Measurements from ENCODE around the gene RAB3GAP2.
"Not testable (repeated sequence)": the region's sequence is repeated elsewhere in the genome, so short reads cannot be mapped to it uniquely, and the experiment has no call there.

RAB3GAP2 gene

DNA sequence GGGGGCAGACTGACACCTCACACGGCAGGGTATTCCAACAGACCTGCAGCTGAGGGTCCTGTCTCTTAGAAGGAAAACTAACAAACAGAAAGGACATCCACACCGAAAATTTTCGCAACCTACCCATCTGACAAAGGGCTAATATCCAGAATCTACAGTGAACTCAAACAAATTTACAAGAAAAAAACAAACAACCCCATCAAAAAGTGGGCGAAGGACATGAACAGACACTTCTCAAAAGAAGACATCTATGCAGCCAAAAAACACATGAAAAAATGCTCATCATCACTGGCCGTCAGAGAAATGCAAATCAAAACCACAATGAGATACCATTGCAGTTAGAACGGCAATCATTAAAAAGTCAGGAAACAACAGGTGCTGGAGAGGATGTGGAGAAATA lies 26.4 kb downstream of the RAB3GAP2 start:
- in situ Hi-C loops (cut with MboI; ENCODE audit: low pct_unique_long_range_greater_than_20kb, low sequenced_read_pairs); DNase-seq: not testable (repeated sequence)

DNA sequence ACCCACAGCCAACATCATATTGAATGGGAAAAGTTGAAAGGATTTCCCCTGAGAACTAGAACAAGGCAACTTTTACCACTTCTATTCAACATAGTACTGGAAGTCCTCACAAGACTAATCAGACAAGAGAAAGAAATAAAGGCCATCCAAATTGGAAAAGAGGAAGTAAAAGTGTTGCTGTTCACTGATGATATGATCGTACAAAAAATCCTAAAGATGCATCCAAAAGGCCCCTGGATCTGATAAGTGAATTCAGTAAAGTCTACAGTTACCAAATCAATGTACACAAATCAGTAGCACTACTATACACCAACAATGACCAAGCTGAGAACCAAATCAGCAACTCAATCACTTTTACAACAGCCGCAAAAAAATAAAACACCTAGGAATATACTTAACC lies 28.3 kb downstream of the RAB3GAP2 start:
- DNase-seq: peak; percentile 45
- in situ Hi-C loops (cut with MboI; ENCODE audit: low pct_unique_long_range_greater_than_20kb, low sequenced_read_pairs): no loop called here

DNA sequence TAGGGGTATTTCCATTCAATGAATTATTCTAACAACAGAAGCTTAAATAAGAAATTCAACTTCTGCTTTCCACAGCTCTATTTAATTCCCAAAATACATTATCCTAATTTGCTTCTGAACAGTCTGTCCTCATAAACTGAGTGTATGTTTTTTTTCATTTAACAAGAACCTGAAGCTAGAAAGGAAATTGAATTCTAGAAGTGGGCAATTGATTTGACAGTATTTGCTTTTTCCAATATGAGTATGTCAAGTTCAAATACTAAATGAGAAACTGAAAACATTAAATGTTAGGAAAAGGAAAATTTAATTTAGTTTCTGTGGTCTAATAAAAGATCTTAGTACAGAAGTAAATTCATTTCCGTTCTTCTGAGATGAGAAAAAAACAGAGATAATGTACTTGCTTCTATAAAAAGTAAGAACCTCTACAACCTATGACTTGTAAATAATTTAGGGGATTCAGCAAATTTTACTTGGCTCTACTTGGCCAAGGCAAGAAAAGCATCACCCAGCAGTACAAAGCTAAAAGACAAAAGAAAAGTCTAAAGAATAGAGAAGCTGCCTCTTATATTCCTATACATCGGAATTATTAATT lies 31.1 kb downstream of the RAB3GAP2 start:
- no peak for DNase-seq
- in situ Hi-C loops (cut with MboI; ENCODE audit: low pct_unique_long_range_greater_than_20kb, low sequenced_read_pairs): no loop called here

GRCh38 chr1:220239966-220240365 lies 32.3 kb downstream of the RAB3GAP2 start:
- in situ Hi-C loops (cut with MboI; ENCODE audit: low pct_unique_long_range_greater_than_20kb, low sequenced_read_pairs): no loop called here

DNA sequence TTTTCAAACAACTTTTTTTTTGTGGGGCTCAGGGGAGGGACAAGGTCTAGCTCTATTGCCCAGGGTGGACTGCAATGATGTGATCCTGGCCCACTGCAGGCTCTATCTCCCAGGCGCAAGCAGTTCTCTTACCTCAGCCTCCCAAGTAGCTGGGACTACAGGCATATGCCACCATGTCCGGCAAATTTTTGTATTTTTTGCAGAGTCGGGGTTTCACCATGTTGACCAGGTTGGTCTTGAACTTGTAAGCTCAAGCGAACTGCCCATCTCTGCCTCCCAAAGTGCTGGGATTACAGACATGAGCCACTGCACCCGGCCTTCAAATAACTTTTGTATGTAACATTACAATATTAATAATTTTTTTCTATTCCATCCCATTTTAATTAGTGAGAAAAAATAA lies 33.0 kb downstream of the RAB3GAP2 start:
- in situ Hi-C loops (cut with MboI; ENCODE audit: low pct_unique_long_range_greater_than_20kb, low sequenced_read_pairs): no loop called here
- DNase-seq: no peak

More at GRCh38 chr1:220239966-220240365, 32.3 kb downstream of the RAB3GAP2 start:
- DNase-seq: no peak

GRCh38 chr1:220236278-220236677 lies 36.0 kb downstream of the RAB3GAP2 start:
- DNase-seq; in situ Hi-C loops (cut with MboI; ENCODE audit: low pct_unique_long_range_greater_than_20kb, low sequenced_read_pairs): not testable (repeated sequence)

- in situ Hi-C loops (cut with MboI; ENCODE audit: low pct_unique_long_range_greater_than_20kb, low sequenced_read_pairs): no loop called here
- no peak for DNase-seq
Measured at GRCh38 chr1:220235462-220235861, 36.8 kb downstream of the RAB3GAP2 start.

DNA sequence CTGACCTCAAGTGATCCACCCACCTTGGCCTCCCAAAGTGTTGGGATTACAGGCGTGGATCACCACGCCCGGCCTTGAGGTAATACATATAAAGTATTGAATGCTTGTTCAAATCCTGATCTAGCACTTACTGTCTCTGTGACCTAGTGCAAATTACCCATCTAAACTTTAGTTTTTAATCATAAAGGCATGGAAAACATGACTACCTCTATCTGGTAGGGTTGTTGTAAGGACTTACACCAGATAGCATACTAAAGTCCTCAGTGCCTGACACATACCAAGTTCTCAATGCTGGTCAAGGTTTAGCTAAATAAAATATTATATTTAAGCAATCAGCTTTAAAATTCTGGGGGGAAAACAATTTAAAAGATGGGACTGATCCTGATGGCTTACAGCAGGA lies 38.3 kb downstream of the RAB3GAP2 start:
- in situ Hi-C loops (cut with MboI; ENCODE audit: low pct_unique_long_range_greater_than_20kb, low sequenced_read_pairs): no loop called here
- no peak for DNase-seq

- in situ Hi-C loops (cut with MboI; ENCODE audit: low pct_unique_long_range_greater_than_20kb, low sequenced_read_pairs): no loop called here
Measured at GRCh38 chr1:220229771-220230170, 42.5 kb downstream of the RAB3GAP2 start.

GRCh38 chr1:220227393-220227792 lies 44.9 kb downstream of the RAB3GAP2 start:
- in situ Hi-C loops (cut with MboI; ENCODE audit: low pct_unique_long_range_greater_than_20kb, low sequenced_read_pairs): no loop called here
- no peak for DNase-seq

More at GRCh38 chr1:220229771-220230170, 42.5 kb downstream of the RAB3GAP2 start:
- no peak for DNase-seq

GRCh38 chr1:220226752-220227151 lies 45.5 kb downstream of the RAB3GAP2 start:
- in situ Hi-C loops (cut with MboI; ENCODE audit: low pct_unique_long_range_greater_than_20kb, low sequenced_read_pairs): no loop called here
- peak; percentile 23 for DNase-seq

- DNase-seq: no peak
- in situ Hi-C loops (cut with MboI; ENCODE audit: low pct_unique_long_range_greater_than_20kb, low sequenced_read_pairs): no loop called here
Measured at GRCh38 chr1:220225957-220226356, 46.3 kb downstream of the RAB3GAP2 start.

GRCh38 chr1:220224611-220225124 lies 47.6 kb downstream of the RAB3GAP2 start:
- in situ Hi-C loops (cut with MboI; ENCODE audit: low pct_unique_long_range_greater_than_20kb, low sequenced_read_pairs): no loop called here
- no peak for DNase-seq

DNA sequence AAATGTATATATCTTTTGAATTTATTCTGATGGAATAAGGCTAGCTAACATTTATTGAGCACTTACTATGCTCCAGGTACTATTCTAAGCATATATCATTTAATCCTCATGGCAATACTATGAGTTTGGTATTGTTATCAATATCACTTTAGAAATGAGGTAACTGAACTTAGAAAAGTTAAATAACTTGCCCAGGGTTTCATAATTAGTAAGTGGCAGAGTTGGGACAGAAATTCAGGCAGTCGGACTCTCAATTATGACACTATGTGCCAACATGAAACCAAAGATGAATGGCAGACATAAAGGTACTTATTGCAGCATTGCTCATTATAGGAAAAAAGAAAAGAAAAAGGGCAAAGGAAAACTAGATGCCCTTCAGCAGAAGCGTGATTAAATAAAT lies 48.2 kb downstream of the RAB3GAP2 start:
- in situ Hi-C loops (cut with MboI; ENCODE audit: low pct_unique_long_range_greater_than_20kb, low sequenced_read_pairs): no loop called here
- DNase-seq: no peak

GRCh38 chr1:220222939-220223338 lies 49.3 kb downstream of the RAB3GAP2 start:
- in situ Hi-C loops (cut with MboI; ENCODE audit: low pct_unique_long_range_greater_than_20kb, low sequenced_read_pairs): no loop called here
- no peak for DNase-seq

GRCh38 chr1:220221670-220222069 lies 50.6 kb downstream of the RAB3GAP2 start:
- no peak for DNase-seq
- in situ Hi-C loops (cut with MboI; ENCODE audit: low pct_unique_long_range_greater_than_20kb, low sequenced_read_pairs): no loop called here

DNA sequence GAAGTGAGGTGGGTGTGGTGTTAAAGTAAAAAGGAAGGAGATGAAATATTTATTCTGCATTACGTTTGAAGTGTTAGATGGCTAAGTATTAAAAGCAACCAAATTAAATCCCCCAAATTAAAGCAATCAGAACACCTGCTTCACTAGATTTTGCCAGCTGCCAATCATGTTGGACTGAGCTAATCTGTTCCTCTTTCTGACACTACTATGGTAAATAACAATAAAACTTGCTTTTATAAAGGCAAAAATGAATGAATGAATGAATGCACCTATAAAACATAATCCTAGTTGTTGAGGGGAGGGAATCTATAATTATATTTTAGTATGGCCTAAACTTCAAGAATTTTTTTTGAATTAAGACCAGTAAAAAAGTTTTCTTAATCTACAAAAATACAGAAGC lies 51.0 kb downstream of the RAB3GAP2 start:
- in situ Hi-C loops (cut with MboI; ENCODE audit: low pct_unique_long_range_greater_than_20kb, low sequenced_read_pairs): no loop called here
- no peak for DNase-seq

DNA sequence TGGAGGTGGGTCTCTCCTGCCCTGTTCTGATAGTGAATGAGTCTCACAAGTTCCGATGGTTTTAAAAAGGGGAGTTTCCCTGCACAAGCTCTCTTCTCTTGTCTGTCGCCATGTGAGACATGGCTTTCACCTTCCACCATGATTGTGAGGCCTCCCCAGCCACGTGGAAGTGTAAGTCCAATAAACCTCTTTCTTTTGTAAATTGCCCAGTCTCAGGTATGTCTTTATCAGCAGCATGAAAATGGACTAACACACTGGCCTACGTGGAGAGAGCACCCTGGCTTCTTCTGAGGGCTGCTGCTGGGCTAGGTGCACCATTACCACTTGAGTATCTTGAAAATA lies 51.6 kb downstream of the RAB3GAP2 start:
- DNase-seq; in situ Hi-C loops (cut with MboI; ENCODE audit: low pct_unique_long_range_greater_than_20kb, low sequenced_read_pairs): not testable (repeated sequence)

- in situ Hi-C loops (cut with MboI; ENCODE audit: low pct_unique_long_range_greater_than_20kb, low sequenced_read_pairs): no loop called here
Measured at GRCh38 chr1:220219865-220220698, 52.2 kb downstream of the RAB3GAP2 start.

GRCh38 chr1:220219136-220219442 lies 53.2 kb downstream of the RAB3GAP2 start:
- in situ Hi-C loops (cut with MboI; ENCODE audit: low pct_unique_long_range_greater_than_20kb, low sequenced_read_pairs): no loop called here
- no peak for DNase-seq

More at GRCh38 chr1:220219865-220220698, 52.2 kb downstream of the RAB3GAP2 start:
- no peak for DNase-seq

Data from KBM-7 (cell line).